Fibroblast of skin of scalp (primary cell): ENCODE measurements around the gene GARNL3.
A peak's percentile ranks its signal among the peaks of the same experiment; 100 is the strongest.

Experiments
- DNase-seq: peaks from one replicate; pipeline ENCODE4 v3.0.0-alpha.2; 2013

Gene GARNL3

GRCh38 chr9:127313042-127313560, 48.5 kb downstream of the GARNL3 start:
- DNase-seq: no peak

GRCh38 chr9:127314911-127315310, 50.3 kb downstream of the GARNL3 start:
- DNase-seq: no peak

- DNase-seq: peak; percentile 24
Measured at GRCh38 chr9:127316586-127317323, 52.2 kb downstream of the GARNL3 start.

- DNase-seq: peak; percentile 24
Measured at GRCh38 chr9:127318651-127319167, 54.1 kb downstream of the GARNL3 start.

GRCh38 chr9:127319366-127320114, 55.0 kb downstream of the GARNL3 start:
- DNase-seq: no peak

GRCh38 chr9:127320115-127320378, 55.5 kb downstream of the GARNL3 start:
- no peak for DNase-seq

- no peak for DNase-seq
Measured at GRCh38 chr9:127323393-127323792, 58.8 kb downstream of the GARNL3 start.

- DNase-seq: no peak
Measured at GRCh38 chr9:127330501-127330900, 65.9 kb downstream of the GARNL3 start.

GRCh38 chr9:127333221-127334064, 68.9 kb downstream of the GARNL3 start:
- DNase-seq: no peak

GRCh38 chr9:127334725-127335124, 70.2 kb downstream of the GARNL3 start:
- DNase-seq: no peak

GRCh38 chr9:127336086-127336485, 71.5 kb downstream of the GARNL3 start:
- DNase-seq: no peak

- peak; percentile 97 for DNase-seq
Measured at GRCh38 chr9:127336506-127337352, 72.2 kb downstream of the GARNL3 start.

- no peak for DNase-seq
Measured at GRCh38 chr9:127340721-127341120, 76.1 kb downstream of the GARNL3 start.

- no peak for DNase-seq
Measured at GRCh38 chr9:127341152-127341551, 76.6 kb downstream of the GARNL3 start.

GRCh38 chr9:127344368-127345000, 79.9 kb downstream of the GARNL3 start:
- peak; percentile 65 for DNase-seq

GRCh38 chr9:127345566-127345965, 81.0 kb downstream of the GARNL3 start:
- no peak for DNase-seq

GRCh38 chr9:127346584-127346983, 82.0 kb downstream of the GARNL3 start:
- DNase-seq: no peak

GRCh38 chr9:127347831-127348776, 83.5 kb downstream of the GARNL3 start:
- DNase-seq: peak; percentile 45

- DNase-seq: no peak
Measured at GRCh38 chr9:127349483-127350113, 85.0 kb downstream of the GARNL3 start.
